Measurements from ENCODE around the gene PSMD6.

The PSMD6 gene

GRCh38 chr3:63963496-63963895 is 59.8 kb downstream of the PSMD6 start:
- in situ Hi-C loops (cut with MboI; ENCODE audit: low sequenced_read_pairs) = no loop called here

DNA sequence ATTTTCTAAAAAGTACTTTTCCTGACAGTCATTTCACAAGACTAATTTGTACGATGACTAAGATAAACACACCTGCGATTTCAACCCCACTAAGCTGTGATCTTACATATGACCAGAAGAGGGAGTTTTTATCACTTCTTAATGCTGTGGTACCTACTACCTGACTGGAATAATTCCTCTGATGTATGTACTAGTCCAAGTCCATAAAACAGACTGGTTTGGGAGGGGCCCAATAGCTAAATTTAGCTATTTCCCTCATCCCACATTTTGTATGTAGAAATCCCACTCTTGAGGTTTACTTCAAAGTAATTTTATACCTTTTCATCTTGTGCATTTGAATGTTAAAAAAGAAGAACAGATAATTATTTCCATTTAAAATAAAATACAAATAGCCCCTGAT is 61.4 kb downstream of the PSMD6 start:
- in situ Hi-C loops (cut with MboI; ENCODE audit: low sequenced_read_pairs) = no loop called here
